NCI-H2196 treated with DMSO at 0.1 percent for 48 hours (cell line): ENCODE results near the gene NARS2.

Source experiments
- DNase-seq: peaks from one replicate; lab custom pipeline; 2025; ENCODE audit not compliant: unreplicated experiment; lab: John Stamatoyannopoulos, UW

The NARS2 gene

DNA sequence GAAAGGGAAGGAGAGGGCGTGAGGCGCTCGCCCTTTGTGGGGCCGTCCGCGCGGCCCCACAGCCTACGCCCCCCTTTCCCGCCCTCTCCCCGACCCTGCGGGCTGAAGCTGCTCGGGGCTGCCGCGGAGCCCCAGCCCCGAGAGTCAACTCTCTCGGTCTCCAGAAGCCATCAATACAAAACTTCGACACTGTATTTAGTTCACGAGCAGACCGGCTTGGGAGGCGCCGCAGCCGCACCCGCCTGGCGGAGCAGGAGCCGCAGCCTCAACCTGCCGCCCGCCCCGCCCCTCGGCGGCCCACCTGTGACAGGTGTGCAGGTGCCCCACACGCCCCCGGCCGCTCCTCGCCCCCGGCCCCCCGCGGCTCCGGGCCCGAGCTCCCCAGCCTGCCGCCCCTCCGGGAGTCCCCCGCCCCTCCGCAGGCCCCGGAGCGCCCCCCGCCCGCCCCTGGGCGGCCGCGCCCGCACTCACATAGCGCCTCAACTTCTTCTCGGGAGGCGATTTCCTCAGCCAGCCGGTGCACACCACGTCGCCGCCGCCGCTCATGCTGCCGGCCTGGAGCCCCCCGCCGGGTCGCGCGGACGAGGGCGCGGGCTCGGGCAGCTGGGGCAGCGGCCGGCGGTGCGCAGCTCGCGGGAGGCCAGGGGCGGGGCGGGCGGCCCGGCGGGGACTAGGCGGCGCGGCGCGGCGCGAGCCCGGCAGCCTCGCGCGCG is 157.3 kb downstream of the NARS2 start, which contains the start of gene GAB2:
Gene GAB2 (minus strand): TSS at position 646 of the 713 bp plus-strand sequence. CDS start 100 bp downstream, at position 546.
- no peak for DNase-seq

DNA sequence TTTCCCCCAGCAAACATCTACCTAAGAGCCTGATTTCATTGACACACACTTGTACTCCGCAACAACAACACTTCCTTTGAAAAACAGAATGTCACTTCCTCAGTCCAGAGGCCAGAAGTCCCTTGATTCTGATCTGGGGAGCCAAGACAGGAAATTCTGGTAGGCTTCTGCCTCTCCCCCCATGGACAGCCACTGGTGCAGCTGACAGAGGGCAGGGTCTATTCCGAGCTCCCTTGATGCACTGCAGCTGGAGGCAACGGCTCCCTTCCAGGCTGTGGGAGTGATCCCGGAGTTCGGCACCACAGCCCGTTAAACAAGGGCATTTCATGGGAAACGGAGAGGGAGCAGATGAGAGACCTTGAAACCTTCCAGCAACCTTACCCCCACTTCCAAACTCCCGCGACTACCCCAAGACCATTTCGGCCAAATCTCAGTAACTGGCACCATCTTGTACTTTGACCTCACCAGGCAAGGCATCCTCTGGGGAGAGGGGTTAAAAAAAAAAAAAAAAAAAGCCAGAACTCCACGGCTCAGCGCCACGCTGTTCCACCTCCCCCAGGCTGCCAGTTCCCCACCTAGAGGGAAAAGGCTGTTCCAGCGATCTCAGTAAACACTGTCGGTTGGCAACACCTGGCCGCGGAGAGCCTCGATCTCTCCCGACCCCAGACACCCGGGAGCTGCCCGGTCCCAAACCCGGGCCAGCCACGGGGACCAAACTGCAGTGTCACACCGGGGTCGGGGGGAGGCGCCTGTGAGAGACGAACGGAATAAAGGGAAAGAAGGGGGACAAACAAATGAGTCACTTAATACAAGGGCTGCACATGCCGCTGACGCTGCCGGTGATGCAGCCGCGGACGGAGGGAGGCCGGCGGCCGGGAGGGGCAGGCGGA is 158.1 kb downstream of the NARS2 start:
- DNase-seq = peak; percentile 49

DNA sequence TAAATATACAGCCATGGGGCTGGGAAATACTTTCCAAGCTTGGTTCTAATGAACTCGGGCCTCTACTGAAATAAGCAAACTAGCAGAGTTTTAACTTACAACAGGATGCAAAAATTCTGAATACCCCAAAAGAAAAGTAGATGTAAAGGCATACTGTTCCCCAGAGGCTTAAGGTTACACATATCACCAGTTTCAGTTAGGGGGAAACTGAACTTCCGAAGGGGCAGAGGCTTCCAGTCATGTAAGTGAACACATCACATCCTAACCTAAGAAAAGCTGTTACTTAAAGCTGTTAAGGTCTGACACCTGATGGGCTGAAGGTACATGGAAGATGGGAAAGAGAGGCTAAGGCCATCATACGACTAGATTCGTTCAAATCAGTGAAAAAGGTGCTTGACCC is 159.3 kb downstream of the NARS2 start:
- DNase-seq = no peak

DNA sequence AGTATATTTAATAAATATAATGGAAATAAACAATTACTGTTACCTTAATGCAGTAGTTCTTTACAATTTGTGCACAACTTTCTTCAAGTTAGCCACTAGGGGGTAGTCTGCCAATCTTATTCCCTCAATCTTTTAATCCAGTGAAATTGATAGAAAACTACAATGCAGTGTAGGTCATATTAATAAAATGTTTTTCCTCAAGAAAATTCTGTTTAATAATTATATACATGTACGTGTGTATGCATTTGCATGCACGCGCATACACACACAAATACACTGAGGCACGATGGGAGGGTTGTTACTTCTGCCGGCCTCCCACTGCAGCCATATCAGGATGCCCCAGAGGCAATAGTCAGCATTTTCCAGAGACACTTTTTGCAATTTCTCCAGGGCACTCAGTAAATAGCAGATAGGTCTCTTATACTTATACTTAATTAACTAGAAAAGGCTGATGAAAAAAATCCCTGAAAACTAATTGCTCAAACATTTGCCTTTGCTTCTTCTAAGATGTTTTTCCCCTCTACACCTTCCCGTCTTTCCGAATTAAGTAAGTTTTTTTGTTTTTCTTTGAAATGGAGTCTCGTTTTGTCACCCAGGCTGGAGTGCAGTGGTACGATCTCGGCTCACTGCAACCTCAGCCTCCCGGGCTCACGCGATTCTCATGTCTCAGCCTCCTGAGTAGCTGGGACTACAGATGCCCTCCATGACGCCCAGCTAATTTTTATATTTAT is 160.2 kb downstream of the NARS2 start:
- no peak for DNase-seq

DNA sequence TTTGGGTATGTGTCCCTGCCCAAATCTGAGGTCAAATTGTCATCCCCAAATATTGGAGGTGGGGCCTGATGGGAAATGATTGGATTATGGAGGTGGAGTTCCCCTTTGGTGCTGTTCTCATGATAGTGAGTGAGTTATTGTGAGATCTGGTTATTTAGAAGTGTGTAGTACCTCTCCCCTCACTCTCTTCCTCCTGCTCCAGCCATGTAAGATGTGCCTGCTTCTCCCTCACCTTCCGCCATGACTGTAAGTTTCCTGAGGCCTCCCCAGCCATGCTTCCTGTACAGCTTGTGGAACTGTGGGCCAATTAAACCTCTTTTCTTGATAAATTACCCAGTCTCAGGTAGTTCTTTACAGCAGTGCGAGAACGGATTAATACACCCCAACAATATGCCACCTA is 166.0 kb downstream of the NARS2 start:
- no peak for DNase-seq

DNA sequence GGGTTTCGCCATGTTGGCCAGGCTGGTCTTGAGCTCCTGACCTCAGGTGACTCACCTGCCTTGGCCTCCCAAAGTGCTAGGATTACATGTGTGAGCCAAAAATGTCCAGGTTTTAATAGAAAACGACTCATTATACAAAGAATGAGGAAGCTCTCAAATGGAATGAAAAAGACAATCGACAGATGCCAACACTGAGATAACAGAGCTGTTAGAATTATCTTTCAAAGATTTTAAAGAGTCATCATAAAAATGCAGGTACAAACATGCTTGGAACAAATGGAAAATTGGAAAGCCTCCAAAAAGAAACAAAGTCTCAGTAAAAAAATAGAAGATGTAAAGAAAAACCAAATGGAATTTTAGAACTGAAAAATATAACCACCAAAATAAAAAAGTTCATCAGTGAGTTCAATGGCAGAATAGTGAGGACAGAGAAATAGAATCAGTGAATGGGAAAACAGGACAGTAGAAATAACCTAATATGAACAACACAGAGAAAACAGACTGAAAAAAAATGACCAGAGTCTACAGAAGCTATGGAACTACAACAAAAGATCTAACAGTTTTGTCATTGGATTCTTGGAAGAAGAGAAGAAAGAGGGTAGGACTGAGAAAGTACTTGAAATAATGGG is 168.0 kb downstream of the NARS2 start:
- DNase-seq = no peak

DNA sequence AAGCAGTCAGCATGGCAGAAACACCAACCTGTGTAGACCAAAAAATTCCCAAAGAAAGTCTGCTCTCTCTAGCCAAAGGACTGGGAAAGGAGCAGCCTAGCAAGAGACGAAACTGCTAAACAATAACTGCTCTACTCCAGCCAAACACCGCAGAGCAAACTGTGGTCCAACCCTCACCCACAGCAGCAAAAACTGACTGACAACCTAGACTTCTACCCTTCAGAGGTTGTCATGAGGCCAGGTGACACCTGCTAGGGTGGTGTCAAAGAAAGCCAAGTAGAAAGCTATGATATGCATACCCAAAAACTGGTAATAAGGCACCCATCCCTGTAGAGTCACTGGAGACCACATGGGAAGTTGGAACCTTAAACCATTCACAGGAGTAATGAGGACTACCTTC is 168.9 kb downstream of the NARS2 start:
- no peak for DNase-seq

DNA sequence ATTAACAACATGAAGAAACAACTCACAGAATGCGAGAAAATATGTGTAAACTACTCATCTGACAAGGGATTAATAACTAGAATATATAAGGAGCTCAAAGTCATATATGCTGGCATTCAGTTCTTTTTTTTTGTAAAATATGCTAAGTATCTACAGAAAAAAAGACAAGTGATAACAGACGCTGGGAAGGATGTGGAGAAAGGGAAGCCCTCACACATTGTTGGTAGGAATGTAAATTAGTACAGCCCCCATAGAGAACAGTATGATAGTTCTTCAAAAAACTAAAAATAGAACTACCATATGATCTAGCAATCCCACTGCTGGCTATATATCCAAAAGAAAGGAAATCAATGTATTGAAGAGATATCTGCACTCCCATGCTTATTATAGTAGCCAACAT is 170.9 kb downstream of the NARS2 start:
- no peak for DNase-seq

DNA sequence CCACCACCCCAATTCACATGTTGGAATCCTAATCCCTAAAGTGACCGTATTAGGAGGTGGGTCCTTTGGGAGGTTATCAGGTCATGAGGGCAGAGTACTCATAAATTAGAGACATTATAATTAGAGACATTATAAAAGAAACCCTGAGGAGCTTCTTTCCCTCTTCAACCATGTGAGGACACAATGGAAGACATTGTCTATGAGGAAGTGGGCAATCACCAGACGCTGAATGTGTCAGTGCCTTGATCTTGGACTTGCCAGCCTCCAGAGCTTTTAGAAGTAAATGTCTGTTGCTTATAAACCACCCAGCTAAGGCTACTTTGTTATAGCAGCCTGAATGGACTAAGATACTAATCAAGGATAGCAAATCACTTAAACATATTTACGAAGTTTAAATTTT is 171.8 kb downstream of the NARS2 start:
- DNase-seq = no peak

DNA sequence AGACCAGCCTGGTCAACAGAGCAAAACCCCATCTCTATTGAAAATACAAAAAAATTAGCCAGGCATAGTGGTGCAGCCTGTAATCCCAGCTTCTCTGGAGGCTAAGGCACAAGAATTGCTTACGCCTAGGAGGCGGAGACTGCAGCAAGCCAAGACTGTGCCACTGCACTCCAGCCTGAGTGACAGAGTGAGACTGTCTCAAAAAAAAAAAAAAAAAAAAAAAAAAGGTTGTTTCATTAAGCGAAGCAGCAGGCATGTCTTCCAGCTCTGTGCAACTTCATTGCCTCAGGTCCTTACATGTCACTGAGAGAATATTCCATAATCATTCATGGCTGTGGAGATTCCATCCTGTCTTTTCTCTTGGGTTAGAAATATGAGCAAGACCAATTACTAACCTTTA is 174.0 kb downstream of the NARS2 start:
- DNase-seq = no peak

DNA sequence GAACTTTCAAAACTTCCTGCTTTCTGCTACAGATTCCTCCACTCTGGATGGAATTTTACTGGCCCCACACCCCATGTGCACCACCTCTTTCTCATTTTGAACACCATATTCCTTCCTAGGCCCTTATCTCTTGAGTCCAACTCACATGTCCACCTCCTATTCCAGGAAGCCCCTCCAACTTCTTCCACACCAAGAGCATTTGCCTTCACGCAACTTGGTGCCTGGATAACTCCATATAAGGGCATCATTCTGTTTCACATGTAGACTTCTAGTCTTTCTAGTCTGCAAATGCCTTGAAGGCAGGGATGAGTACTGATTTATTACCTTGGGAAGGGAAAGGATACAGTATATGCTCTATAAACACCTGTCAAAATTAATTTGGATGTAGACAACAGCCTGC is 174.5 kb downstream of the NARS2 start:
- no peak for DNase-seq

DNA sequence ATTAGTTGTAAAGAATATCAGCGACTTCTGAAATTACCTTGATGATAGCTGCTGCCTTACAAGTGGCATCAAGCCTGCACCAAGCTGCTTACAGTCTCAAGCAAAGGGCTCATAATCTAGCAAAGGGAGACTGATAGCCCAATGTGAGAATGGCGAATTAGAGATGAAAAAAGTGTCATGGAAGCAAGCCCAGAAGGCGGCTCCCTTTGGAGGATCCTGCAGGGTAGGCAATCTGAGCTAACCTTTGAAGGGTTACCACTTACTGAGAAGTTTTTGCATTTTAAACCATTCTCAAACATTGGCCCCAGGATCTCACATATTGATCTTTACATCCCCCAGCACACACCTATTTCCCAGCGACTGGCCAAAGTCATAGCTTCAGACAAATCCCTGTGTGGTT is 175.5 kb downstream of the NARS2 start:
- DNase-seq = no peak

DNA sequence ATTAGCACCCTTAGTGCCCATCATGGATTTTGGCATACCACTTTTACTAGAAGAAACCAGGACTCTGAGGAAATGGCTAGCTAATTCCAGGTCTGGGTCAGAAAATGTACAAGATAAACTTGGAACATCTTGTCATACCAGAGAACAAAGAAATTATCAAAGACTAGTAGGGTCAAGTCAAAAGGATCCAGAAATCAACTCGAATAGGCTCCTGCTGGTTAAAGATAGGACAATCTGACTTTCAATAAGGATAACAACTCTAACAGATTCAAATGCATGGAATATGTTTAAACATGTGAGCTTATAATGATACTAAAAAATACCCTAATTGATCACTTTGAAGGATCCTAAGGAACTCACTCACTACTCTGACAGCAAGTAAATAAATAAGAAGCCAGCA is 175.9 kb downstream of the NARS2 start:
- DNase-seq = no peak

DNA sequence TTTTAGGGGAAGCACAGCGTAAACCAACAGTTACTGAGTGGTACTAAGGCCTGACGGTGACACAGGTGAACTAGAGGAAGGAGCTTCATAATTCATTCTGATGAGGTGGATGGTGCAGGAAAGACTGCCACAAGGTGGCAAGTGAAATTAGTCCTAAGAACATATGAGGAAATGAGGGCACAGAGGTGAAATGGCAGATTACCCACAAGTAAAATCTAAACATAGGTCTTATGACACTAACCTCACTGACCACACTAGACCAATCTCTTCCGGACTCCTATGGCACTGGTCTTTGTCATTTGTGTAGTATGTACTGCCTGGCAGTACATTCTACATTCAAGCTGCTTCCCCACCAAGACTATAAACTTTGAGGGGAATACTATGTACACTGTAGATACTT is 177.3 kb downstream of the NARS2 start:
- DNase-seq = no peak

DNA sequence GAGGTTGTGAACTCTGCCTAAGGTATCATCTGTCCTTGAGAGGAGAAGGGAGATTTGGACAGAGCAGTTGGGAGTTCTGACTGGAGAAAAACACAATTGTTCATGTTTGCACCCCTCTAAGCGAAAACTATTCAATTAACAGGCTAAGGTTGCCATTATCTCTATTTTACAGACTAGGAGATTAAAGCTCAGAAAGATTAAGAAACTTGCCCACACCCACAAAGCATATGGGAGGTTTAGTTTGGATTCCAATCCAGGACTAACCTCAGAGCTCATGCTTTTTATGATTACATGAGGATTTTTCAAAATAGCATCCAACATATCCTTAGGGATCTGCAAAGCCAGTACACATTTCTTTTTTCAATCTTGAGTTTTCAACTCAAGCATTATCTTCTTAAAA is 179.1 kb downstream of the NARS2 start:
- DNase-seq = no peak

DNA sequence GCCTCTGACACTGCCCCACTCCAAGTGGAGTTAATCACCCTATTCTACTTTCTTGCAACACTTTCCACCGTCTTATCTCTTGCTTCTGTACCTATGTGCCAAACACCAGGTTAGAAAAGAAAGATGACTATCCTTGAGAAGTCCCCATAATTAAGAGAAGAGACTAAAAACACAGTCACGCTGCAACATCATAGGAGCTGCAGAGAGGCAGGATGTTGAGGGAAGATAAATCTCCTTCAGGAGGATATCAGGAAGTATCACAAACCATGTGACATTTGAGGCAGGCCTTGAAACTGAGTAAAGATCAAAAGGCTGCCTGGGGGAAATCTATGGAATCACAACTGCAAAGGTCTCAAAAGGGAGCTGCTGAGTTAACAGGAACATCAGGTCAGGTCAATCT is 181.8 kb downstream of the NARS2 start:
- no peak for DNase-seq

DNA sequence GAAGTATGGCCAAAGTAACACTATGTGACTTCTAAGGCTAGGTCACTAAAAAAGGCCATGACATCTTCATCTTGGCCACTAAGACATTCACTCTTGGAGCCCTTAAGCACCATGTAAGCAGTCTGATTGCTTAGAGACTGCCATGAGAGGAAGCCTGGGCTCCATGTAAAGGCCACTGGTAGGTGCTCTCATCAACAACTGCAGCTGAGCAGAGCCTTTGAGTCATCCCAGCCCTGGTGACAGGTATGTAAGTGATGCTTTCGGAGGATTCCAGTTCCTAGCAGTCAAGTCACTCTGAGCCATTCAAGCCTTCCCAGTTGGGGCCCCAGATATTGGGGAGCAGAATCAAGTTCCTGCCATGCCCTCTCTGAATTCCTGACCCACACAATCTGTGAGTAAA is 183.2 kb downstream of the NARS2 start:
- no peak for DNase-seq

DNA sequence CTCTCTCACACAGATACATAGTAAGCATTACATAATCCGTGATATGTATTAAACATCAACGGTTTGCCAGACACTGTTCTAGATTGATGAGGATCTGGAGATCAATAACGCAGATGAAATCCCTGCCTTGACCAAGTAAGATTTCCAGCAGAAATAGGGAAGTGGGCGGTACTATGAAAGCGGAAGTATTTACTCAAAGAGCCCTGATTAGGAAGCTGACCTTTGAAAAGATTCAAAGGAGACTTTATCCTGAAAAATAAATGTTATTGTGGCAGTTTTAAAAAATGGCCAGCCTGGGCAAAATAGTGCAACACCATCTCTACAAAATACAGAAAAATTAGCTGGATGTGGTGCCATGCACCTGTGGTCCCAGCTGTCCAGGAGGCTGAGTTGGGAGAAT is 183.9 kb downstream of the NARS2 start:
- no peak for DNase-seq

DNA sequence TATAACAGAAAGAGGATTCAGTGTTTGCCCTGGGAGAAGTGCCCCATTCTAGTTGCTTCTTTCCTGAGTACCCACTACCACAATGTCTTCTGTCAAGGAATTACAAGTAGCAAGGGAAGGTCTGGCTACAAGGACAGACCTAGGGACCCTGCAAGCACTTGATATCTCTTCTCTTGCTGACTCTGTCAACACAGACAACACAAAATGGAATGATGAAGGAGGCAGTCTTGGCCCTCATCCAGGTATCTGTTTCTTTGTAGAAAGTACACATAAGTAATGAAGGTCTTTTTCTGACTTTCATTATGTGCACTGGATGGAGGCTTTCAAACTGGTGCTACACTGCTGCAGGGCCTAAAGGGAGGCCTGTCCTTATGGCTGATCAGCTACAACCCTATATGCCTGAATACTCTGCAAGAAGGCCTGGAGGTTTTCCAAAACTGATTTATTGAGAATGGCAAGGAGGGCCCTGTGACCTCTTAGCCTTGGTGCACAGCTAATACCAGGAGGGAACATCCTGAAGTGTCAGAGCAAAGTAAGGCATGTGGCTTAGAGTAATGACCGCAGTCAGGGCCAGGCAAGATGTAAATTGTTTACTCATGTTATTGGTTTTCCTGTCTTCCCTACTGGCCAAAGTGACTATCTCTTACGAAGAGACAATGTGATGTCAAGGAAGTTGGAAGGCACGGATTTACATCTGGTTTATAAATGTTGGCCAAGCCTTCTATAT is 188.3 kb downstream of the NARS2 start:
- no peak for DNase-seq
